Smooth muscle cell (in vitro differentiated cells): ENCODE results near the gene ZNRF3. TPM values are rescaled to one million over a fixed set of nuclear protein-coding genes. Genes with fewer than 3 reads are reported as not detected.

Experiments used
- DNase-seq: peaks from one replicate; lab custom pipeline; 2025; ENCODE audit not compliant: unreplicated experiment; lab: John Stamatoyannopoulos, UW
- H2AFZ ChIP-seq: fragments of 200-600 bp; sonication (generic); 2 replicates; pipeline ENCODE4 v1.6.0; 2016; ENCODE audit warnings: antibody characterized with exemption, low read depth, mild to moderate bottlenecking
- H3F3A ChIP-seq: fragments of 200-600 bp; sonication (generic); 2 replicates; pipeline ENCODE4 v1.6.0; 2017; ENCODE audit warnings: antibody characterized with exemption, low read depth
- H3K27ac ChIP-seq: fragments of 200-600 bp; sonication (generic); 2 replicates; pipeline ENCODE4 v1.5.1; 2016; ENCODE audit warnings: low read depth, mild to moderate bottlenecking
- H3K27me3 ChIP-seq: fragments of 200-600 bp; sonication (generic); 2 replicates; pipeline ENCODE4 v1.6.1; 2016; ENCODE audit warnings: low read depth, mild to moderate bottlenecking
- H3K36me3 ChIP-seq: fragments of 200-600 bp; sonication (generic); 2 replicates; pipeline ENCODE4 v1.5.1; 2016; ENCODE audit warnings: low read depth
- H3K4me1 ChIP-seq: fragments of 200-600 bp; sonication (generic); 2 replicates; pipeline ENCODE4 v1.5.1; 2016; ENCODE audit warnings: low read depth
- H3K4me2 ChIP-seq: fragments of 200-600 bp; sonication (generic); 2 replicates; pipeline ENCODE4 v1.6.0; 2016; ENCODE audit warnings: mild to moderate bottlenecking
- H3K4me3 ChIP-seq: fragments of 200-600 bp; sonication (generic); 2 replicates; pipeline ENCODE4 v1.5.1; 2016; ENCODE audit warnings: mild to moderate bottlenecking
- H3K79me2 ChIP-seq: fragments of 200-600 bp; sonication (generic); 2 replicates; pipeline ENCODE4 v1.6.0; 2016; ENCODE audit warnings: low read depth, mild to moderate bottlenecking
- H3K9ac ChIP-seq: fragments of 200-600 bp; sonication (generic); 2 replicates; pipeline ENCODE4 v1.6.0; 2016; ENCODE audit warnings: low read depth
- H3K9me3 ChIP-seq: fragments of 200-600 bp; sonication (generic); replicated peaks from 2 replicates; pipeline ENCODE4 v1.5.1; 2016; ENCODE audit warnings: low read depth
- H4K20me1 ChIP-seq: fragments of 200-600 bp; sonication (generic); 2 replicates; pipeline ENCODE4 v1.6.0; 2016; ENCODE audit warnings: low read depth
- WGBS: methylation state at CpG from one replicate; pipeline ENCODE4 v1.1.7; 2016; ENCODE audit warnings: low lambda C conversion rate; 5-methylcytosine and 5-hydroxymethylcytosine counted together
- polyA plus RNA-seq: library from polyadenylated mRNA; unstranded; fragments of >200 nt; fragmentation: Nextera tagmentation; extraction: Ambion mirVana; gene quantifications from 2 replicates; pipeline ENCODE4 v1.2.1, GENCODE V29; 2016
- total RNA-seq: library from RNA; depleted of rRNA; stranded (reverse); fragments of >200 nt; gene quantifications from 2 replicates; pipeline ENCODE4 v1.2.3, GENCODE V29; 2014
- TF ChIP-seq, protein P1 (sequence below): fragments of 200-600 bp; sonication (generic); IDR thresholded peaks from 2 replicates; pipeline ENCODE4 v1.5.1; 2017; ENCODE audit warnings: borderline replicate concordance, mild to moderate bottlenecking, antibody characterized with exemption; ENCODE audit not compliant: insufficient read depth, poor library complexity, severe bottlenecking

The ZNRF3 gene
- total and polyA plus RNA-seq, 2 experiments from 2014 or later = 4.7 to 5.5 TPM

DNA sequence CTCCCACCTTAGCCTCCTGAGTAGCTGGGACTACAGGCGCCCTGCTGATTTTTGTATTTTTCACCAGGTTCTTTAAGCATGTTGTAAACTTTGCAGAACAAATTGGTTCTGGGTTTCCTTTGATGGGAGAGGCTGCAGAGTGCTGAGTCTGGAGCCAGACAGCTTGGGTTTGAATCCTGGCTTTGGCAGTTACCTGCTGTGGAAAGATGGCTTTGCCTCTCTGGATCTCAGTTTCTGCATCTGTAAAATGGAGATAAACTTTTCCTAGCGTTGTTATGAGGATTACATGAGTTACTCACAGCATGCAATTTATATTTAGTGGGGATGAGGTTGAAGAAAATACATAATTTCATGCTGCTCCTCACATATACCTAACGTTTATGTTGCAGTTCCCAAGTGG lies 19.1 kb downstream of the ZNRF3 start:
- no peaks in the 10 kb centered on the region for H3K9me3 ChIP-seq
- DNase-seq = no peak
- WGBS = 85% methylated on average over 3 of the region's 3 CpGs
- peaks cover 43% of the 10 kb centered on the region for H4K20me1 ChIP-seq
- no peak overlapping the region for H3K27ac ChIP-seq
- H3K27me3 ChIP-seq = no peaks in the 10 kb centered on the region
- H3K4me2 ChIP-seq = no peak overlapping the region
- H3K36me3 ChIP-seq = no peaks in the 10 kb centered on the region
- H3K79me2 ChIP-seq = peaks cover 38% of the 10 kb centered on the region
- H3K9ac ChIP-seq = no peak overlapping the region
- H3F3A ChIP-seq = no peaks in the 10 kb centered on the region
- H3K4me3 ChIP-seq = no peak overlapping the region
- TF ChIP-seq, protein P1, sequence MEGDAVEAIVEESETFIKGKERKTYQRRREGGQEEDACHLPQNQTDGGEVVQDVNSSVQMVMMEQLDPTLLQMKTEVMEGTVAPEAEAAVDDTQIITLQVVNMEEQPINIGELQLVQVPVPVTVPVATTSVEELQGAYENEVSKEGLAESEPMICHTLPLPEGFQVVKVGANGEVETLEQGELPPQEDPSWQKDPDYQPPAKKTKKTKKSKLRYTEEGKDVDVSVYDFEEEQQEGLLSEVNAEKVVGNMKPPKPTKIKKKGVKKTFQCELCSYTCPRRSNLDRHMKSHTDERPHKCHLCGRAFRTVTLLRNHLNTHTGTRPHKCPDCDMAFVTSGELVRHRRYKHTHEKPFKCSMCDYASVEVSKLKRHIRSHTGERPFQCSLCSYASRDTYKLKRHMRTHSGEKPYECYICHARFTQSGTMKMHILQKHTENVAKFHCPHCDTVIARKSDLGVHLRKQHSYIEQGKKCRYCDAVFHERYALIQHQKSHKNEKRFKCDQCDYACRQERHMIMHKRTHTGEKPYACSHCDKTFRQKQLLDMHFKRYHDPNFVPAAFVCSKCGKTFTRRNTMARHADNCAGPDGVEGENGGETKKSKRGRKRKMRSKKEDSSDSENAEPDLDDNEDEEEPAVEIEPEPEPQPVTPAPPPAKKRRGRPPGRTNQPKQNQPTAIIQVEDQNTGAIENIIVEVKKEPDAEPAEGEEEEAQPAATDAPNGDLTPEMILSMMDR = no peak
- H2AFZ ChIP-seq = no peak overlapping the region
- peaks cover 23% of the 10 kb centered on the region for H3K4me1 ChIP-seq

DNA sequence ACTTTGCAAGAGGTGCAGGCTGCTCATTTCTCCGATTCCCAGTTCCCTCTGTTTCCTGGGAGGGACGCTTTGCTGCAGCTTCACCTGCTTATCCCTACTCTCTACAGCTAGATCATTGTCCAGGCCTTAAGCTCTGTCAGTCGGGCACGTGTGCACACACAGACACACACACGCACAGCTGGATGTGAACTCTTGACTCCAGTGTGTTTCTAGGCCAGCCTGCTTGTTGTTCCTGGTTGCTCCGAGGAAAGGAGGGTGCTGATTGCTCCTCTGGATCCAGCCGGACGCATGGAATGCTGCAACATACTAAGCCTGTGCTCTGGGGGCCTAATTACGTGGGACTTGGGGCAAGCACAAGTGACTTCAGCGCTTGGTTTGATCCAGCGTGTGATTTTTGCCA lies 19.7 kb downstream of the ZNRF3 start:
- Histone ChIP-seq H3K9ac (no peak overlapping the region), H3K36me3 (no peaks in the 10 kb centered on the region), H3K27me3 (no peaks in the 10 kb centered on the region), H3F3A (no peaks in the 10 kb centered on the region), H4K20me1 (peaks cover 47% of the 10 kb centered on the region), H2AFZ (no peak overlapping the region), H3K27ac (no peak overlapping the region), H3K4me1 (peaks cover 23% of the 10 kb centered on the region), H3K4me2 (no peak overlapping the region), H3K9me3 (no peaks in the 10 kb centered on the region), H3K79me2 (peaks cover 38% of the 10 kb centered on the region), H3K4me3 (no peak overlapping the region)
- DNase-seq = no peak
- TF ChIP-seq, protein P1 = no peak
- 80% methylated on average over 11 of the region's 11 CpGs for WGBS

DNA sequence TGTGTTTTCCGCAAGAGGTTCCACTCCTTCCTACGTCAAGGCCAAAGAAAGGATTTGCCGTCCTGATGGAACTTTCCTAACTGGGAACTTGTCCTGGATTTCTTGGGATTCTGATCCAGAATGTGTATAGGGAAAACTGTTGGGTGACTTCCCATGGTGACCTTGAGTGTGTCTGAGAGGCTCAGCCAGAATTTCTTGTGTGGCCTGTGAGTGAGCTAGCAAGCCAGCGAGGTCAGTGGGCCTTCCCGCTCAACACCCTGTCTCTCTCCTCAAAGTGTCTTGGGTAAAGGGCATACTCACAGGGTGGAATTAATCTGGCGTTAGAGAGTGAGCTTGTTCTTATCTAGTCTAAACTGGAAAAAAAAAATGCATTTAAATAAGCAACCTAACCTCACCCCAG lies 20.4 kb downstream of the ZNRF3 start:
- Histone ChIP-seq H3K9ac (peak overlapping the region; percentile 7), H3K4me2 (peak overlapping the region; percentile 71), H3K9me3 (no peaks in the 10 kb centered on the region), H3F3A (no peaks in the 10 kb centered on the region), H3K27me3 (no peaks in the 10 kb centered on the region), H4K20me1 (peaks cover 50% of the 10 kb centered on the region), H3K4me1 (peaks cover 23% of the 10 kb centered on the region), H3K27ac (peak overlapping the region; percentile 68), H3K79me2 (peaks cover 38% of the 10 kb centered on the region), H3K4me3 (no peak overlapping the region), H2AFZ (no peak overlapping the region), H3K36me3 (no peaks in the 10 kb centered on the region)
- no peak for DNase-seq
- 60% methylated on average over 6 of the region's 6 CpGs for WGBS
- TF ChIP-seq, protein P1 = no peak

DNA sequence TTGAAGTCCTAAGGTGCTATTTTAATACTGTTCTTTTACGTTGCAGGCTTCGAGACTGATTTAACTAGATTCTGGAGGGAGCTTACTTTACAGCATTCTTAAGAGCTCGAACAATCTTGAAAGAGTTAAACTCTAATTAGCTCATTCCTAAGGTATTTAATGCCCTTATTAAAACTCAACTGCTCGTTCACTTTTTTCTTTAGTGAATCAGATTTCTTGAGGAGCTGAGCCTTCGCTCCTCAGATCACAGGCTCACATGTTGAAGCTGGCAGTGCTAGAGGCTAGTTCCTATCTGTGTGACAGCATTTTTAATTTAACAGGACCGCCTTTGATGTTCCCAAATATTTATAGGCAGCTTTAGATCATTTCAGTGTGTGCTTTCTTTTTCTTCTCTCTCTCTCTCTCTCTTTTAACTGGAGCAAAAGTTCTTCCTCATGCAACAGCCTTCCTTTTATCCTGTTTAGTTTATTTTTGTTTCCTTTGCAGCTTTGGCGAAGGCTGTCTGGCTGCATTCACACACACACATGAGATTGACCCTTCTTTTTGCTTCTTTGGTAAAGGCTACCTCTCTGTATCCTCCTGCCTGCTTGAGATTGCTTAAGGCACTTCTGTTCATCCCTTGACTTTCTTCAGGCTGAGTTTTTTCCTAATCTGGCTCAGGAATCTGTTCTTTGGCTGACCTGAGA lies 21.0 kb downstream of the ZNRF3 start:
- 13% methylated on average over 7 of the region's 7 CpGs for WGBS
- Histone ChIP-seq H3F3A (no peaks in the 10 kb centered on the region), H3K27ac (peak overlapping the region; percentile 68), H3K4me2 (peak overlapping the region; percentile 71), H3K4me3 (no peak overlapping the region), H4K20me1 (peaks cover 49% of the 10 kb centered on the region), H3K79me2 (peaks cover 35% of the 10 kb centered on the region), H3K27me3 (no peaks in the 10 kb centered on the region), H3K9me3 (no peaks in the 10 kb centered on the region), H3K36me3 (no peaks in the 10 kb centered on the region), H3K9ac (peak overlapping the region; percentile 7), H3K4me1 (peaks cover 23% of the 10 kb centered on the region), H2AFZ (no peak overlapping the region)
- TF ChIP-seq, protein P1 = no peak
- DNase-seq = no peak
